Measurements from ENCODE around the gene LIN37. TPM values are rescaled to one million over a fixed set of nuclear protein-coding genes. Genes with fewer than 3 reads are reported as not detected.

LIN37 gene
- total RNA-seq, 6 experiments from 2014 or later, result 3.2 to 8.2 (median 4.9) TPM

GRCh38 chr19:35740108-35740422, 8.3 kb upstream of the LIN37 start:
- ATAC-seq, result no peak
- no peaks in the 10 kb centered on the region for H3K9me3 ChIP-seq

GRCh38 chr19:35740423-35741202, 7.8 kb upstream of the LIN37 start:
- intact Hi-C loops (cut with DNase I), result no loop called here
- Histone ChIP-seq H3K4me3 (peak overlapping the region; percentile 60 to 73 (median 66)), H3K27me3 (no peaks in the 10 kb centered on the region), H3K27ac (peak overlapping the region; percentile 67 to 84 (median 72)), H3K9me3 (no peaks in the 10 kb centered on the region), H3K36me3 (peaks cover 0 to 24% (median 0%) of the 10 kb centered on the region in 4 donors), H3K4me1 (peaks cover 0 to 25% (median 4%) of the 10 kb centered on the region in 4 donors)
- DNase-seq, result peak; percentile 99
- ATAC-seq, result peak; percentile 76 to 88 (median 82)
- TF ChIP-seq CTCF (IDR thresholded peaks at IDR 0.05) (peak in 2 of 4 donors; percentile 16 to 23), POLR2A (IDR thresholded peaks at IDR 0.05) (peak; percentile 63)
- 0% methylated on average over 19 of the region's 63 CpGs for WGBS (ENCODE audit: insufficient coverage, low coverage, low lambda C conversion rate, missing lambda C conversion rate)

More at GRCh38 chr19:35740108-35740422, 8.3 kb upstream of the LIN37 start:
- Histone ChIP-seq H3K4me3 (peak overlapping the region; percentile 60 to 73 (median 66)), H3K27ac (peak overlapping the region; percentile 58 to 84 (median 67)), H3K27me3 (no peaks in the 10 kb centered on the region), H3K4me1 (peaks cover 0 to 25% (median 4%) of the 10 kb centered on the region in 4 donors), H3K36me3 (peaks cover 0 to 24% (median 0%) of the 10 kb centered on the region in 4 donors)
- WGBS (ENCODE audit: insufficient coverage, low coverage, low lambda C conversion rate, missing lambda C conversion rate), result 0% methylated on average over 5 of the region's 16 CpGs
- intact Hi-C loops (cut with DNase I), result no loop called here
- DNase-seq, result no peak
- no peak for TF ChIP-seq POLR2A (IDR thresholded peaks at IDR 0.05)

- Histone ChIP-seq H3K27me3 (no peaks in the 10 kb centered on the region), H3K36me3 (peaks cover 0 to 24% (median 0%) of the 10 kb centered on the region in 4 donors), H3K27ac (peak overlapping the region; percentile 59 to 84 (median 72)), H3K4me1 (peaks cover 0 to 27% (median 6%) of the 10 kb centered on the region in 4 donors), H3K9me3 (no peaks in the 10 kb centered on the region), H3K4me3 (peak overlapping the region; percentile 60 to 73 (median 66))
- ATAC-seq (no peak), DNase-seq (no peak)
- WGBS (ENCODE audit: insufficient coverage, low coverage, low lambda C conversion rate, missing lambda C conversion rate), result 3% methylated on average over 11 of the region's 12 CpGs
- intact Hi-C loops (cut with DNase I), result no loop called here
- TF ChIP-seq POLR2A (IDR thresholded peaks at IDR 0.05) (no peak), CTCF (IDR thresholded peaks at IDR 0.05) (no peak)
Observed at GRCh38 chr19:35741203-35741515, 7.2 kb upstream of the LIN37 start.

- peak within 1 kb of the TSS; percentile 59 to 84 (median 72) for H3K27ac ChIP-seq
- 57% methylated on average over 9 of the region's 9 CpGs for WGBS (ENCODE audit: insufficient coverage, low coverage, low lambda C conversion rate, missing lambda C conversion rate)
- peaks cover 0 to 30% (median 9%) of the 10 kb centered on the region in 4 donors for H3K4me1 ChIP-seq
- H3K9me3 ChIP-seq, result no peaks in the 10 kb centered on the region
- DNase-seq, result no peak
- H3K4me3 ChIP-seq, result peak within 1 kb of the TSS; percentile 60 to 73 (median 66)
- no peak for ATAC-seq
- H3K36me3 ChIP-seq, result peaks cover 0 to 20% (median 0%) of the 10 kb centered on the region in 4 donors
- TF ChIP-seq CTCF (IDR thresholded peaks at IDR 0.05) (no peak), POLR2A (IDR thresholded peaks at IDR 0.05) (peak; percentile 26)
- intact Hi-C loops (cut with DNase I), result no loop called here
- H3K27me3 ChIP-seq, result no peaks in the 10 kb centered on the region
Observed at GRCh38 chr19:35742121-35742724, 6.2 kb upstream of the LIN37 start, which contains the start of gene IGFLR1. IGFLR1 (minus strand) TSS chr19:35742452; CDS start chr19:35741180, 1,272 bp downstream.

Data from right lobe of liver (tissue), 6 donors.